Chondrocyte (in vitro differentiated cells): Measurements from ENCODE around the gene HASPIN. TPM values are rescaled to one million over a fixed set of nuclear protein-coding genes. Genes with fewer than 3 reads are reported as not detected.

ENCODE experiments used
- DNase-seq: peaks from one replicate; pipeline ENCODE4 v3.0.0; 2021; ENCODE audit warnings: mixed read lengths, low spot score
- H3K27ac Mint-ChIP-seq: one replicate; pipeline ENCODE4 v1.8.0; 2021; ENCODE audit warnings: mild to moderate bottlenecking, moderate library complexity, mixed read lengths; ENCODE audit not compliant: unreplicated experiment
- H3K27me3 Mint-ChIP-seq: 2 replicates; pipeline ENCODE4 v1.8.0; 2021; ENCODE audit warnings: low read depth, mixed read lengths
- H3K36me3 Mint-ChIP-seq: 2 replicates; pipeline ENCODE4 v1.8.0; 2021; ENCODE audit warnings: low read depth, mixed read lengths
- H3K4me1 Mint-ChIP-seq: 2 replicates; pipeline ENCODE4 v1.8.0; 2021; ENCODE audit warnings: low read depth, mild to moderate bottlenecking, mixed read lengths
- H3K4me3 Mint-ChIP-seq: one replicate; pipeline ENCODE4 v1.8.0; 2021; ENCODE audit warnings: mild to moderate bottlenecking, moderate library complexity, mixed read lengths; ENCODE audit not compliant: unreplicated experiment
- H3K9me3 Mint-ChIP-seq: 2 replicates; pipeline ENCODE4 v1.8.0; 2021; ENCODE audit warnings: low read depth, mixed read lengths
- CTCF ChIP-seq: fragments of 200-600 bp; sonication (generic); IDR thresholded peaks from 2 replicates; pipeline ENCODE4 v1.5.0; 2021; ENCODE audit warnings: antibody characterized with exemption, mild to moderate bottlenecking, moderate library complexity
- total RNA-seq: library from RNA; stranded (reverse); gene quantifications from 3 replicates; pipeline ENCODE4 v1.2.1, GENCODE V29; 2021

HASPIN gene
- total RNA-seq, 1 donor from 2014 or later, result 2.2 TPM

- Mint-ChIP-seq H3K4me1 (peaks cover 10% of the 10 kb centered on the region), H3K27ac (no peak overlapping the region), H3K36me3 (peaks cover 3% of the 10 kb centered on the region), H3K9me3 (peaks cover 6% of the 10 kb centered on the region), H3K4me3 (no peak overlapping the region), H3K27me3 (no peaks in the 10 kb centered on the region)
- DNase-seq, result no peak
- no peak for TF ChIP-seq CTCF
Observed at GRCh38 chr17:3771140-3771539, 47.4 kb downstream of the HASPIN start.

- Mint-ChIP-seq H3K4me3 (no peak overlapping the region), H3K9me3 (no peaks in the 10 kb centered on the region), H3K36me3 (peaks cover 2% of the 10 kb centered on the region), H3K4me1 (peaks cover 10% of the 10 kb centered on the region), H3K27ac (no peak overlapping the region), H3K27me3 (no peaks in the 10 kb centered on the region)
- no peak for DNase-seq
- peak; percentile 13 for TF ChIP-seq CTCF
Observed at GRCh38 chr17:3772764-3773163, 49.1 kb downstream of the HASPIN start.

GRCh38 chr17:3773511-3773910 is 49.8 kb downstream of the HASPIN start:
- Mint-ChIP-seq H3K27me3 (no peaks in the 10 kb centered on the region), H3K36me3 (peaks cover 1% of the 10 kb centered on the region), H3K4me1 (peaks cover 10% of the 10 kb centered on the region), H3K9me3 (no peaks in the 10 kb centered on the region), H3K27ac (peak overlapping the region; percentile 79), H3K4me3 (no peak overlapping the region)
- TF ChIP-seq CTCF, result no peak
- DNase-seq, result no peak

- no peak for DNase-seq
- TF ChIP-seq CTCF, result no peak
- no peaks in the 10 kb centered on the region for H3K36me3 Mint-ChIP-seq
Observed at GRCh38 chr17:3773966-3774365, 50.3 kb downstream of the HASPIN start.

More at GRCh38 chr17:3773966-3774365, 50.3 kb downstream of the HASPIN start:
- Mint-ChIP-seq H3K27me3 (no peaks in the 10 kb centered on the region), H3K9me3 (no peaks in the 10 kb centered on the region), H3K4me1 (peaks cover 10% of the 10 kb centered on the region), H3K27ac (no peak overlapping the region), H3K4me3 (no peak overlapping the region)

Other genes with a start within 250 kb of the HASPIN start
- not detected in 3 replicates for gene ASPA, start 247.9 kb upstream of the HASPIN start, total RNA-seq
- 0.27 to 0.74 TPM in 2 of 3 replicates, not detected in the other for gene TRPV3, start 166.1 kb upstream of the HASPIN start, total RNA-seq
- 2.2 to 4.8 TPM (median 3.1 TPM) in 3 replicates for gene TRPV1, start 114.5 kb upstream of the HASPIN start, total RNA-seq
- 5.6 to 6.1 TPM (median 5.9 TPM) in 3 replicates for gene SHPK, start 87.7 kb upstream of the HASPIN start, total RNA-seq
- 14.4 to 18.4 TPM (median 17.8 TPM) in 3 replicates for gene CTNS, start 87.1 kb upstream of the HASPIN start, total RNA-seq
- 198 to 242 TPM (median 230 TPM) in 3 replicates for gene TAX1BP3, start 55.3 kb upstream of the HASPIN start, total RNA-seq
- 36.2 to 41.8 TPM (median 37.6 TPM) in 3 replicates for gene EMC6, start 55.1 kb upstream of the HASPIN start, total RNA-seq
- gene P2RX5, start 27.7 kb upstream of the HASPIN start, total RNA-seq, result 0.18 to 1.1 TPM (median 0.30 TPM) in 3 replicates
- 25.8 to 29.1 TPM (median 28.3 TPM) in 3 replicates for gene ITGAE, start 77.3 kb downstream of the HASPIN start, total RNA-seq
- gene NCBP3, start 122.3 kb downstream of the HASPIN start, total RNA-seq, result 31.3 to 34.8 TPM (median 33.7 TPM) in 3 replicates
- gene CAMKK1, start 169.2 kb downstream of the HASPIN start, total RNA-seq, result 5.0 to 8.0 TPM (median 5.1 TPM) in 3 replicates
- gene P2RX1, start 192.6 kb downstream of the HASPIN start, total RNA-seq, result not detected in 3 replicates
- gene ATP2A3, start 240.5 kb downstream of the HASPIN start, total RNA-seq, result 0.53 to 1.7 TPM (median 1.5 TPM) in 3 replicates